Gastroesophageal sphincter (tissue), 3 donors: ENCODE data around the gene PPP3CA.

Experiments
- CTCF ChIP-seq, 4 experiments: fragments of 200-600 bp in 2 of 4; fragments of 450-650 bp in 2 of 4; sonication (generic) in 1 of 4; IDR thresholded peaks; one replicate each; pipeline ENCODE4 v1.5.1; 2017 to 2019; ENCODE audit warnings: antibody characterized with exemption in 4 of 4, mild to moderate bottlenecking in 2 of 4, moderate library complexity in 2 of 4
- POLR2A ChIP-seq, 2 donors: fragments of 450-650 bp; IDR thresholded peaks; one replicate each; pipeline ENCODE4 v1.6.1; 2017; ENCODE audit warnings: antibody characterized with exemption in 2 of 2, mild to moderate bottlenecking in 2 of 2, moderate library complexity in 1 of 2

- TF ChIP-seq CTCF (IDR thresholded peaks at IDR 0.05) (no peak), POLR2A (IDR thresholded peaks at IDR 0.05) (no peak)
These were observed 319.6 kb downstream of the PPP3CA start for GRCh38 chr4:101027721-101028120.
